Measurements from ENCODE around the gene ORMDL1. TPM values are rescaled to one million over a fixed set of nuclear protein-coding genes. Genes with fewer than 3 reads are reported as not detected.

The ORMDL1 gene
- total RNA-seq, 1 experiment from 2014 or later: 38.4 TPM

DNA sequence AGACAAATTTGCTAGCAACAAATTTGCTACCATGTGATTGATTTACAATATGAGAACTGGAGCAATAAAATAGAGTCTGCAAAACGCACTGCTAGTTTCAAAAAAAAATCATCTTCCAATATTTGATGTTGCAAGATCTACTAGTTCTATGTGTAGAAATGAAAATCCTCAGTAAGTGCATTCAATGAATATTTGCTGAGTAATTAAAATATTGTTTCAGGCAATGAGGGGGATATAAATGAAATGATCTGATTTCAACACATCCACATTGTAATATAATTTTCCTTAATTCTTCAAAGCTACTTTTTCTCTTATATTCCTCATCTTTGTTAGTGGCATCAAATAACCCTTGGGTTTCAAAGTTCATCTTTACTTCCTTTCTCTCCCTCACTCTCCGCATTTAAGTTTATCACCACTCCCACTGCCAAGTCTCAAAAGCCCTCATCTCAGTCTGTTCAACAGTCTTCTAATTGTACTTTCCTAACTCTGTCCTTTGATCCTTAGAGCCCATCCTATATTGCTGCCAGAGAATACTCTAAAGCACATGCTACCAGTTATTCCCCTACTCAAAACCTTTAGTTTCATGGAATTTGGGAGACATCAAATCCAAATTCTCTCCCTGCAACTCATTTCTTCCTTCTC is 27.7 kb downstream of the ORMDL1 start:
- Mint-ChIP-seq H3K4me3 (no peak overlapping the region), H3K27me3 (ENCODE audit: low read depth) (no peaks in the 10 kb centered on the region), H3K27ac (no peak overlapping the region), H3K36me3 (peaks cover 13% of the 10 kb centered on the region), H3K9me3 (no peaks in the 10 kb centered on the region), H3K4me1 (no peaks in the 10 kb centered on the region)
- no peak for DNase-seq (ENCODE audit: low spot score)
- TF ChIP-seq E2F1 (CRISPR knock-in tag; IDR thresholded peaks at IDR 0.05) (no peak), TCF7 (CRISPR knock-in tag; IDR thresholded peaks at IDR 0.05; ENCODE audit: low read depth) (no peak), MAX (CRISPR knock-in tag; IDR thresholded peaks at IDR 0.05) (no peak)
- TF ChIP-seq, protein P1, sequence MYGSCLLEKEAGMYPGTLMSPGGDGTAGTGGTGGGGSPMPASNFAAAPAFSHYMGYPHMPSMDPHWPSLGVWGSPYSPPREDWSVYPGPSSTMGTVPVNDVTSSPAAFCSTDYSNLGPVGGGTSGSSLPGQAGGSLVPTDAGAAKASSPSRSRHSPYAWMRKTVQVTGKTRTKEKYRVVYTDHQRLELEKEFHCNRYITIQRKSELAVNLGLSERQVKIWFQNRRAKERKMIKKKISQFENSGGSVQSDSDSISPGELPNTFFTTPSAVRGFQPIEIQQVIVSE (CRISPR knock-in tag; IDR thresholded peaks at IDR 0.05; ENCODE audit: borderline replicate concordance): no peak
- TF ChIP-seq, protein P2, sequence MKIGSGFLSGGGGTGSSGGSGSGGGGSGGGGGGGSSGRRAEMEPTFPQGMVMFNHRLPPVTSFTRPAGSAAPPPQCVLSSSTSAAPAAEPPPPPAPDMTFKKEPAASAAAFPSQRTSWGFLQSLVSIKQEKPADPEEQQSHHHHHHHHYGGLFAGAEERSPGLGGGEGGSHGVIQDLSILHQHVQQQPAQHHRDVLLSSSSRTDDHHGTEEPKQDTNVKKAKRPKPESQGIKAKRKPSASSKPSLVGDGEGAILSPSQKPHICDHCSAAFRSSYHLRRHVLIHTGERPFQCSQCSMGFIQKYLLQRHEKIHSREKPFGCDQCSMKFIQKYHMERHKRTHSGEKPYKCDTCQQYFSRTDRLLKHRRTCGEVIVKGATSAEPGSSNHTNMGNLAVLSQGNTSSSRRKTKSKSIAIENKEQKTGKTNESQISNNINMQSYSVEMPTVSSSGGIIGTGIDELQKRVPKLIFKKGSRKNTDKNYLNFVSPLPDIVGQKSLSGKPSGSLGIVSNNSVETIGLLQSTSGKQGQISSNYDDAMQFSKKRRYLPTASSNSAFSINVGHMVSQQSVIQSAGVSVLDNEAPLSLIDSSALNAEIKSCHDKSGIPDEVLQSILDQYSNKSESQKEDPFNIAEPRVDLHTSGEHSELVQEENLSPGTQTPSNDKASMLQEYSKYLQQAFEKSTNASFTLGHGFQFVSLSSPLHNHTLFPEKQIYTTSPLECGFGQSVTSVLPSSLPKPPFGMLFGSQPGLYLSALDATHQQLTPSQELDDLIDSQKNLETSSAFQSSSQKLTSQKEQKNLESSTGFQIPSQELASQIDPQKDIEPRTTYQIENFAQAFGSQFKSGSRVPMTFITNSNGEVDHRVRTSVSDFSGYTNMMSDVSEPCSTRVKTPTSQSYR (CRISPR knock-in tag; IDR thresholded peaks at IDR 0.05): no peak
- CTCF ChIA-PET: no interaction called here
- ATAC-seq: no peak
- POLR2A ChIA-PET: no interaction called here

- H3K9me3 Mint-ChIP-seq: no peaks in the 10 kb centered on the region
- POLR2A ChIA-PET: no interaction called here
- DNase-seq (ENCODE audit: low spot score) (peak; percentile 53), ATAC-seq (peak; percentile 88)
- H3K4me3 Mint-ChIP-seq: no peak overlapping the region
- CTCF ChIA-PET: interaction anchor here (0.6 to 2.3 kb wide), 8 partner anchors 10 to 209 kb away, joined by 3 to 15 read pairs (median 3); partner anchors contain the start of genes ORMDL1, OSGEPL1 and PMS1
- TF ChIP-seq, protein P3, sequence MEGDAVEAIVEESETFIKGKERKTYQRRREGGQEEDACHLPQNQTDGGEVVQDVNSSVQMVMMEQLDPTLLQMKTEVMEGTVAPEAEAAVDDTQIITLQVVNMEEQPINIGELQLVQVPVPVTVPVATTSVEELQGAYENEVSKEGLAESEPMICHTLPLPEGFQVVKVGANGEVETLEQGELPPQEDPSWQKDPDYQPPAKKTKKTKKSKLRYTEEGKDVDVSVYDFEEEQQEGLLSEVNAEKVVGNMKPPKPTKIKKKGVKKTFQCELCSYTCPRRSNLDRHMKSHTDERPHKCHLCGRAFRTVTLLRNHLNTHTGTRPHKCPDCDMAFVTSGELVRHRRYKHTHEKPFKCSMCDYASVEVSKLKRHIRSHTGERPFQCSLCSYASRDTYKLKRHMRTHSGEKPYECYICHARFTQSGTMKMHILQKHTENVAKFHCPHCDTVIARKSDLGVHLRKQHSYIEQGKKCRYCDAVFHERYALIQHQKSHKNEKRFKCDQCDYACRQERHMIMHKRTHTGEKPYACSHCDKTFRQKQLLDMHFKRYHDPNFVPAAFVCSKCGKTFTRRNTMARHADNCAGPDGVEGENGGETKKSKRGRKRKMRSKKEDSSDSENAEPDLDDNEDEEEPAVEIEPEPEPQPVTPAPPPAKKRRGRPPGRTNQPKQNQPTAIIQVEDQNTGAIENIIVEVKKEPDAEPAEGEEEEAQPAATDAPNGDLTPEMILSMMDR (IDR thresholded peaks at IDR 0.05): peak; percentile 67
- no peak for TF ChIP-seq ZNF263 (CRISPR knock-in tag; IDR thresholded peaks at IDR 0.05; ENCODE audit: low read depth)
- H3K36me3 Mint-ChIP-seq: peaks cover 17% of the 10 kb centered on the region
- H3K27ac Mint-ChIP-seq: no peak overlapping the region
- H3K27me3 Mint-ChIP-seq (ENCODE audit: low read depth): no peaks in the 10 kb centered on the region
- no peaks in the 10 kb centered on the region for H3K4me1 Mint-ChIP-seq
These were observed 33.0 kb downstream of the ORMDL1 start for GRCh38 chr2:189751080-189751658.

DNA sequence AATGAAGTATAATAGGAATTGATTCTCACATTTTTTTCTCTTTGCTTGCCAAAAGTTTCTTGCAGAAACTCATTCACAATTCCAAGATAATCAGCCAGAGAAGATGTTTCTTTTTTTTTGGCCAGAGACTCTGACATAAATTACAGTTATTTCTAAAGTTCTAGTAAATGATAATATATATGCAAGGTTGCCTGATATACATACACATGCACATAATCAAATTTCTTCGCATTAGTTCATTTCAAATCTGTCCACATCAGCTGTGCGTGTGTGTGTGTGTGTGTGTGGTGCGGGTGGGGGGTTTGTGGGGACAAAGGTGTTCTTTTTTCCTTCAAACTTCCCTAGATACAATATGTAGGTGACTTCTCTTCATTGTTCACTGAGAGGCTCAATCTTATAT is 54.7 kb downstream of the ORMDL1 start:
- no peaks in the 10 kb centered on the region for H3K27me3 Mint-ChIP-seq (ENCODE audit: low read depth)
- H3K9me3 Mint-ChIP-seq: no peaks in the 10 kb centered on the region
- no peaks in the 10 kb centered on the region for H3K36me3 Mint-ChIP-seq
- no peaks in the 10 kb centered on the region for H3K4me1 Mint-ChIP-seq
- H3K4me3 Mint-ChIP-seq: no peak overlapping the region
- no peak for DNase-seq (ENCODE audit: low spot score)
- ChIA-PET POLR2A (no interaction called here), CTCF (no interaction called here)
- H3K27ac Mint-ChIP-seq: no peak overlapping the region
- ATAC-seq: no peak
- TF ChIP-seq HMGA2 (CRISPR knock-in tag; IDR thresholded peaks at IDR 0.05): no peak
- TF ChIP-seq ESRRA (CRISPR knock-in tag; IDR thresholded peaks at IDR 0.05; ENCODE audit: borderline replicate concordance): no peak
- no peak for TF ChIP-seq ZNF416 (CRISPR knock-in tag; IDR thresholded peaks at IDR 0.05)
- TF ChIP-seq ZNF138 (CRISPR knock-in tag; conservative IDR thresholded peaks at IDR 0.05): no peak
- TF ChIP-seq RORB (CRISPR knock-in tag; IDR thresholded peaks at IDR 0.05): no peak
- TF ChIP-seq, protein P4, sequence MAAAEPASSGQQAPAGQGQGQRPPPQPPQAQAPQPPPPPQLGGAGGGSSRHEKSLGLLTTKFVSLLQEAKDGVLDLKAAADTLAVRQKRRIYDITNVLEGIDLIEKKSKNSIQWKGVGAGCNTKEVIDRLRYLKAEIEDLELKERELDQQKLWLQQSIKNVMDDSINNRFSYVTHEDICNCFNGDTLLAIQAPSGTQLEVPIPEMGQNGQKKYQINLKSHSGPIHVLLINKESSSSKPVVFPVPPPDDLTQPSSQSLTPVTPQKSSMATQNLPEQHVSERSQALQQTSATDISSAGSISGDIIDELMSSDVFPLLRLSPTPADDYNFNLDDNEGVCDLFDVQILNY (CRISPR knock-in tag; IDR thresholded peaks at IDR 0.05): no peak
- no peak for TF ChIP-seq ZNF671 (CRISPR knock-in tag; IDR thresholded peaks at IDR 0.05)
- TF ChIP-seq ETV6 (CRISPR knock-in tag; IDR thresholded peaks at IDR 0.05): no peak
- TF ChIP-seq PREB (CRISPR knock-in tag; IDR thresholded peaks at IDR 0.05; ENCODE audit: borderline replicate concordance): no peak
- TF ChIP-seq SOX15 (CRISPR knock-in tag; IDR thresholded peaks at IDR 0.05): no peak
- no peak for TF ChIP-seq E2F1 (CRISPR knock-in tag; IDR thresholded peaks at IDR 0.05)
- TF ChIP-seq, protein P5, sequence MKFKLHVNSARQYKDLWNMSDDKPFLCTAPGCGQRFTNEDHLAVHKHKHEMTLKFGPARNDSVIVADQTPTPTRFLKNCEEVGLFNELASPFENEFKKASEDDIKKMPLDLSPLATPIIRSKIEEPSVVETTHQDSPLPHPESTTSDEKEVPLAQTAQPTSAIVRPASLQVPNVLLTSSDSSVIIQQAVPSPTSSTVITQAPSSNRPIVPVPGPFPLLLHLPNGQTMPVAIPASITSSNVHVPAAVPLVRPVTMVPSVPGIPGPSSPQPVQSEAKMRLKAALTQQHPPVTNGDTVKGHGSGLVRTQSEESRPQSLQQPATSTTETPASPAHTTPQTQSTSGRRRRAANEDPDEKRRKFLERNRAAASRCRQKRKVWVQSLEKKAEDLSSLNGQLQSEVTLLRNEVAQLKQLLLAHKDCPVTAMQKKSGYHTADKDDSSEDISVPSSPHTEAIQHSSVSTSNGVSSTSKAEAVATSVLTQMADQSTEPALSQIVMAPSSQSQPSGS (CRISPR knock-in tag; IDR thresholded peaks at IDR 0.05; ENCODE audit: borderline replicate concordance, low read depth): no peak
- TF ChIP-seq ZBTB21 (CRISPR knock-in tag; IDR thresholded peaks at IDR 0.05; ENCODE audit: borderline replicate concordance): no peak

All from WTC11 (cell line).